ENCODE results near the gene CASD1. TPM values are rescaled to one million over a fixed set of nuclear protein-coding genes. Genes with fewer than 3 reads are reported as not detected.

The CASD1 gene
- total RNA-seq, 2 donors from 2014 or later: 45.9 to 64.4 TPM

Other genes starting within 250 kb of the CASD1 start
- gene COL1A2, start 114.9 kb upstream of the CASD1 start, total RNA-seq: 100 to 1,000 TPM in 1 of 2 donors, 10 to 100 TPM in 1; 28.1 to 103 TPM
- gene SGCE, start 146.3 kb downstream of the CASD1 start, total RNA-seq: 10 to 100 TPM in 1 of 2 donors, 1 to 10 TPM in 1; 7.1 to 15.7 TPM